Transverse colon (tissue), 4 donors: ENCODE data around the gene MTNR1A. TPM values are rescaled to one million over a fixed set of nuclear protein-coding genes. Genes with fewer than 3 reads are reported as not detected.
A peak's percentile ranks its signal among the peaks of the same experiment; 100 is the strongest.

Source experiments
- DNase-seq: peaks from one replicate; pipeline ENCODE4 v3.0.0-alpha.2; 2019
- H3K27ac ChIP-seq, 4 donors: fragments of 200-600 bp; sonication (generic); 2 replicates each; pipeline ENCODE4 v1.5.1; 2016 to 2018; ENCODE audit warnings: inconsistent platforms in 4 of 4
- H3K27me3 ChIP-seq: fragments of 200-600 bp; sonication (generic); 2 replicates; pipeline ENCODE4 v1.5.1; 2017; ENCODE audit warnings: inconsistent platforms
- H3K36me3 ChIP-seq, 4 donors: fragments of 200-600 bp; sonication (generic); 2 replicates each; pipeline ENCODE4 v1.5.1; 2017 to 2019; ENCODE audit warnings: inconsistent platforms in 4 of 4
- H3K4me1 ChIP-seq, 4 donors: fragments of 200-600 bp; sonication (generic); 2 replicates each; pipeline ENCODE4 v1.5.1; 2017 to 2020; ENCODE audit warnings: inconsistent platforms in 4 of 4
- H3K4me3 ChIP-seq, 4 donors: fragments of 200-600 bp; sonication (generic); 1 replicate in 1 of 4; 2 replicates in 3 of 4; pipeline versions ENCODE4 v1.5.1 to v1.6.1; 2017 to 2019; ENCODE audit warnings: inconsistent platforms in 4 of 4
- H3K9me3 ChIP-seq, 2 donors: fragments of 200-600 bp; sonication (generic); 2 replicates each; pipeline ENCODE4 v1.5.1; 2017 to 2019; ENCODE audit warnings: inconsistent platforms in 2 of 2
- EP300 ChIP-seq: sonication (generic); formaldehyde crosslinking; IDR thresholded peaks from one replicate; pipeline ENCODE4 v1.6.1; 2017; ENCODE audit warnings: antibody characterized with exemption, low read depth
- POLR2A ChIP-seq: fragments of 450-650 bp; IDR thresholded peaks from one replicate; pipeline ENCODE4 v1.6.1; 2016; ENCODE audit warnings: antibody characterized with exemption, mild to moderate bottlenecking, moderate library complexity
- POLR2AphosphoS5 ChIP-seq, 3 donors: sonication (generic); formaldehyde crosslinking; IDR thresholded peaks; one replicate each; pipeline ENCODE4 v1.6.1; 2016; ENCODE audit warnings: antibody characterized with exemption in 3 of 3
- WGBS, 2 donors: methylation state at CpG; one replicate each; pipeline ENCODE4 v1.1.5; 2018; ENCODE audit warnings: low coverage in 1 of 2; 5-methylcytosine and 5-hydroxymethylcytosine counted together
- in situ Hi-C, 4 donors: fragments of 200-750 bp; cut with MboI; loops; one replicate each; pipeline versions ENCODE4 v1.15.0 to v1.15.1; 2017; ENCODE audit warnings: low sequenced_read_pairs in 3 of 4, low pct_ligation_motif_present in 1 of 4, low pct_unique_long_range_greater_than_20kb in 1 of 4
- intact Hi-C: fragments of 100-400 bp; cut with DNase I; formaldehyde crosslinking; loops from one replicate; pipeline ENCODE4 v1.15.1; 2023; ENCODE audit warnings: low total_unique reads
- total RNA-seq, 4 donors: library from RNA; depleted of rRNA; stranded (reverse); fragments of >200 nt; gene quantifications; one replicate each; pipeline ENCODE4 v1.1.0, GENCODE V29; 2016
- TF ChIP-seq, protein P1 (sequence below), 5 experiments: fragments of 200-600 bp in 3 of 5; fragments of 450-650 bp in 2 of 5; sonication (generic) in 3 of 5; IDR thresholded peaks; 1 replicate in 2 of 5; 2 replicates in 3 of 5; pipeline ENCODE4 v1.5.1; 2016 to 2017; ENCODE audit warnings: antibody characterized with exemption in 5 of 5, inconsistent platforms in 3 of 5, mild to moderate bottlenecking in 2 of 5, moderate library complexity in 1 of 5

MTNR1A gene
- total RNA-seq, 4 donors from 2014 or later, result 7.0 TPM; not detected in 2

DNA sequence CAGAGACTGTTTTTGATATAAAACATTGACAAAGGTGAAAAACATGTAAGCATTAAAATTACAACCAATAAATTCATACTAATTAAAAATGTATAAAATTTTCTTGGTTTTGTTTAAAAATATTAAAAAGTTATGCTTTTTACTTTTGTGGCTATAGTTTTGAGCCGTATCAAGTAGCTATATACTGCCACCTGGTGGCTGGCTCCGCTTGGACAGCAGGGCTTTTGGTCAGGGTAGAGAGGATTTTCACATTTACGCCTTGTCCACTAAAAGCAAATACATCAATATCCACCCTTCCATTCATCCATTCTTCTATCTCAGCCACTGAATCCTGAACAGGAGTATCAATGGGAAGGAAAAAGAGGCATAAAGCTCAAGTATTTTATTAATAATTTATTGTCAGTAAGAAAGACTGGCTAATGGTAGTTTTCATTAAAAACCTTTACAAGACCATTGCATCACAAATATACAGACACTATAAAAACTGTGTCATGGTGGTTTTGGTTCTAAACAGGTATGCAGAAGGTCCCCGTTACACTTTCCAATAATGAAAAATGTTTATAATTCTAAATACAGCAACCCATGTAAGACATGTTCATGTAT, 32.1 kb upstream of the MTNR1A start:
- WGBS, 2 donors, result 33 to 34% methylated on average over 4 of the region's 4 CpGs
- Histone ChIP-seq H3K27ac (no peak overlapping the region), H3K36me3 (peaks cover 0 to 14% (median 7%) of the 10 kb centered on the region in 4 donors), H3K4me3 (no peak overlapping the region), H3K4me1 (no peaks in the 10 kb centered on the region), H3K27me3 (no peaks in the 10 kb centered on the region), H3K9me3 (no peaks in the 10 kb centered on the region)
- in situ Hi-C loops (loop anchor here in 3 of 4 donors (5.0 to 25.0 kb wide), 3 partner anchors 290 to 300 kb away; no protein-coding TSS in a partner anchor), intact Hi-C loops (loop anchor here (2.0 kb wide), 1 partner anchor 291 kb away; no protein-coding TSS in a partner anchor)
- DNase-seq, result peak; percentile 75
- no peak for TF ChIP-seq POLR2A
- TF ChIP-seq EP300, result no peak
- TF ChIP-seq, protein P1, sequence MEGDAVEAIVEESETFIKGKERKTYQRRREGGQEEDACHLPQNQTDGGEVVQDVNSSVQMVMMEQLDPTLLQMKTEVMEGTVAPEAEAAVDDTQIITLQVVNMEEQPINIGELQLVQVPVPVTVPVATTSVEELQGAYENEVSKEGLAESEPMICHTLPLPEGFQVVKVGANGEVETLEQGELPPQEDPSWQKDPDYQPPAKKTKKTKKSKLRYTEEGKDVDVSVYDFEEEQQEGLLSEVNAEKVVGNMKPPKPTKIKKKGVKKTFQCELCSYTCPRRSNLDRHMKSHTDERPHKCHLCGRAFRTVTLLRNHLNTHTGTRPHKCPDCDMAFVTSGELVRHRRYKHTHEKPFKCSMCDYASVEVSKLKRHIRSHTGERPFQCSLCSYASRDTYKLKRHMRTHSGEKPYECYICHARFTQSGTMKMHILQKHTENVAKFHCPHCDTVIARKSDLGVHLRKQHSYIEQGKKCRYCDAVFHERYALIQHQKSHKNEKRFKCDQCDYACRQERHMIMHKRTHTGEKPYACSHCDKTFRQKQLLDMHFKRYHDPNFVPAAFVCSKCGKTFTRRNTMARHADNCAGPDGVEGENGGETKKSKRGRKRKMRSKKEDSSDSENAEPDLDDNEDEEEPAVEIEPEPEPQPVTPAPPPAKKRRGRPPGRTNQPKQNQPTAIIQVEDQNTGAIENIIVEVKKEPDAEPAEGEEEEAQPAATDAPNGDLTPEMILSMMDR (IDR thresholded peaks at IDR 0.05), result peak; percentile 81 to 91 (median 89)

DNA sequence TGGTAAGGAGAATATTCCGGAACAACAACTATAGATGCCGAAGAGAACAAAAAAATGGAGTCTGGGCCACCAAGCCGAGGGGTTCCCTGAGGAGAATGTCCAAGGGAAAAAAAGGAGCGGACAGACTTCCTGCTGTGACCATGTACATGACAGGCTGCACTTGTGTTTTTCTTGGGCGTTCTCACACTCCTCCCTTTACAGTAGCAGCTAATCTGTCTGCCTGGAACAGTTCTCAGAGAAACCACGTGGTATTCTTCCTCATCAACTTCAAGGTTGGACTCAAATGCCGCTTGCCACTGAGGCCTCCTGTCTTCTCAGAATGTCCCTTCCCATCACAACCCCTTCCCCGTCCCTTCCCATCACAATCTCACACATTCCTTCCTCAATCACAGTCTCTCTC, 30.8 kb upstream of the MTNR1A start:
- H3K4me3 ChIP-seq, result no peak overlapping the region
- no peak overlapping the region for H3K27ac ChIP-seq
- in situ Hi-C loops, result loop anchor here in 3 of 4 donors (5.0 to 25.0 kb wide), 3 partner anchors 289 to 299 kb away; no protein-coding TSS in a partner anchor
- H3K9me3 ChIP-seq, result no peaks in the 10 kb centered on the region
- no peaks in the 10 kb centered on the region for H3K27me3 ChIP-seq
- TF ChIP-seq POLR2A (no peak), EP300 (no peak), POLR2AphosphoS5 (IDR thresholded peaks at IDR 0.05) (no peak)
- TF ChIP-seq, protein P1 (IDR thresholded peaks at IDR 0.05), result no peak
- peaks cover 0 to 14% (median 7%) of the 10 kb centered on the region in 4 donors for H3K36me3 ChIP-seq
- WGBS, 2 donors, result 75 to 87% methylated on average over 8 of the region's 8 CpGs
- H3K4me1 ChIP-seq, result no peaks in the 10 kb centered on the region
- no peak for DNase-seq
- intact Hi-C loops, result loop anchor here (2.0 kb wide), 1 partner anchor 289 kb away; no protein-coding TSS in a partner anchor

DNA sequence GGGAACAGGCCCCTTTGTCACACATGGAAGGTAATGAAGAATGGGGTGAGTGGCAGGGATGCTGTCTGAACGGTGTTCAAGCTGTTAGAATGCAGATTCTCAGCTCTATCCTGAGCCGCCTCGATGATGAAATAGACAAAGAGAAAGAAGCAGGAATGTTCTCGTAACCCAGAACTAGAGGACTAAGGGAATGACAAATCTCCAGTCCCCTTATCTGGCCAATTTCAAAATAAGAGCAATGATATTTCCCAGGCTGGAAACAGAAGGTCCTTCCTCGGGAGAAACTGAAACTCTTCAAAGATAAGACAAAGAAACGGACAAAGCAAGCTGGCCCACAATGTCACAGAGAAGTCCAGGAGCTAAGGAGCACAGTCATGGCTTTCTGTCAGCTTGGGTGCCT, 29.5 kb upstream of the MTNR1A start:
- 60 to 76% methylated on average over 1 to 6 of the region's 6 CpGs for WGBS, 2 donors
- DNase-seq, result no peak
- Histone ChIP-seq H3K27ac (no peak overlapping the region), H3K4me3 (no peak overlapping the region), H3K4me1 (no peaks in the 10 kb centered on the region), H3K27me3 (no peaks in the 10 kb centered on the region), H3K9me3 (no peaks in the 10 kb centered on the region), H3K36me3 (peaks cover 0 to 14% (median 7%) of the 10 kb centered on the region in 4 donors)
- TF ChIP-seq EP300 (no peak), POLR2AphosphoS5 (IDR thresholded peaks at IDR 0.05) (no peak), POLR2A (no peak)
- TF ChIP-seq, protein P1 (IDR thresholded peaks at IDR 0.05), result no peak
- in situ Hi-C loops, result loop anchor here in 3 of 4 donors (5.0 to 25.0 kb wide), 3 partner anchors 288 to 298 kb away; no protein-coding TSS in a partner anchor
- intact Hi-C loops, result no loop called here

DNA sequence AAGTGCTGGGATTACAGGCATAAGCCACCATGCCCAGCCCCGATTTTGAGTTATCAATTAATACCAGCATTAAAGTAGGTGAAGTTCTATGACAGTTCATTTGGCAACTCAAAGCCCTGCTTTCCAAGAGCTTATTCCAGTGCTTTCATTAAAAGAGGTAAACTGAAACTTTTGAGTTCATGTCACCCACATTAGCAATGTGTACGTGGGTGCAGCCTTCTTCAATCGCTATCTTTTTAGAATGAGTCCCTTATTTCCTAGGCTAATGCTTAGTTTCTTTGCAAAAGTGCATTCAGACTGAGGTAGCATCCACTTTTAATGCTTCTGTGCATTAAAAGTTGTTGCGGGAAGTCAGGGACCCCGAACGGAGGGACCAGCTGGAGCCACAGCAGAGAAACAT, 26.1 kb upstream of the MTNR1A start:
- no peak overlapping the region for H3K4me3 ChIP-seq
- H3K27me3 ChIP-seq, result no peaks in the 10 kb centered on the region
- TF ChIP-seq POLR2AphosphoS5 (IDR thresholded peaks at IDR 0.05) (no peak), EP300 (no peak), POLR2A (no peak)
- TF ChIP-seq, protein P1 (IDR thresholded peaks at IDR 0.05), result no peak
- intact Hi-C loops, result no loop called here
- no peaks in the 10 kb centered on the region for H3K9me3 ChIP-seq
- DNase-seq, result no peak
- in situ Hi-C loops, result loop anchor here in 1 of 4 donors (25.0 kb wide), 1 partner anchor 294 kb away; no protein-coding TSS in a partner anchor
- peaks cover 0 to 9% (median 4%) of the 10 kb centered on the region in 4 donors for H3K36me3 ChIP-seq
- H3K27ac ChIP-seq, result no peak overlapping the region
- no peaks in the 10 kb centered on the region for H3K4me1 ChIP-seq
- WGBS, 2 donors, result 89 to 91% methylated on average over 6 of the region's 6 CpGs
